ENCODE measurements around the gene EFCAB6. TPM values are rescaled to one million over a fixed set of nuclear protein-coding genes. Genes with fewer than 3 reads are reported as not detected.

EFCAB6 gene
- total RNA-seq, 1 experiment from 2014 or later, result 0.94 TPM

- no peaks in the 10 kb centered on the region for H3K27me3 Mint-ChIP-seq (ENCODE audit: low read depth)
- H3K9me3 Mint-ChIP-seq, result peaks cover 12% of the 10 kb centered on the region
- CTCF ChIA-PET, result interaction anchor here (0.7 to 1.8 kb wide), 8 partner anchors 12 to 317 kb away, joined by 3 to 6 read pairs (median 4); no protein-coding TSS in a partner anchor
- DNase-seq (ENCODE audit: low spot score) (no peak), ATAC-seq (no peak)
- POLR2A ChIA-PET, result no interaction called here
- no peaks in the 10 kb centered on the region for H3K36me3 Mint-ChIP-seq
- no peak overlapping the region for H3K4me3 Mint-ChIP-seq
- no peak overlapping the region for H3K27ac Mint-ChIP-seq
- peaks cover 19% of the 10 kb centered on the region for H3K4me1 Mint-ChIP-seq
- no peak for TF ChIP-seq KAT7 (CRISPR knock-in tag; IDR thresholded peaks at IDR 0.05; ENCODE audit: borderline replicate concordance)
- TF ChIP-seq MYBL2 (CRISPR knock-in tag; IDR thresholded peaks at IDR 0.05), result no peak
- TF ChIP-seq, protein P1, sequence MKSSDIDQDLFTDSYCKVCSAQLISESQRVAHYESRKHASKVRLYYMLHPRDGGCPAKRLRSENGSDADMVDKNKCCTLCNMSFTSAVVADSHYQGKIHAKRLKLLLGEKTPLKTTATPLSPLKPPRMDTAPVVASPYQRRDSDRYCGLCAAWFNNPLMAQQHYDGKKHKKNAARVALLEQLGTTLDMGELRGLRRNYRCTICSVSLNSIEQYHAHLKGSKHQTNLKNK (CRISPR knock-in tag; IDR thresholded peaks at IDR 0.05), result no peak
- no peak for TF ChIP-seq JAZF1 (CRISPR knock-in tag; IDR thresholded peaks at IDR 0.05)
- TF ChIP-seq, protein P2, sequence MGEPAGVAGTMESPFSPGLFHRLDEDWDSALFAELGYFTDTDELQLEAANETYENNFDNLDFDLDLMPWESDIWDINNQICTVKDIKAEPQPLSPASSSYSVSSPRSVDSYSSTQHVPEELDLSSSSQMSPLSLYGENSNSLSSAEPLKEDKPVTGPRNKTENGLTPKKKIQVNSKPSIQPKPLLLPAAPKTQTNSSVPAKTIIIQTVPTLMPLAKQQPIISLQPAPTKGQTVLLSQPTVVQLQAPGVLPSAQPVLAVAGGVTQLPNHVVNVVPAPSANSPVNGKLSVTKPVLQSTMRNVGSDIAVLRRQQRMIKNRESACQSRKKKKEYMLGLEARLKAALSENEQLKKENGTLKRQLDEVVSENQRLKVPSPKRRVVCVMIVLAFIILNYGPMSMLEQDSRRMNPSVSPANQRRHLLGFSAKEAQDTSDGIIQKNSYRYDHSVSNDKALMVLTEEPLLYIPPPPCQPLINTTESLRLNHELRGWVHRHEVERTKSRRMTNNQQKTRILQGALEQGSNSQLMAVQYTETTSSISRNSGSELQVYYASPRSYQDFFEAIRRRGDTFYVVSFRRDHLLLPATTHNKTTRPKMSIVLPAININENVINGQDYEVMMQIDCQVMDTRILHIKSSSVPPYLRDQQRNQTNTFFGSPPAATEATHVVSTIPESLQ (CRISPR knock-in tag; IDR thresholded peaks at IDR 0.05), result no peak
- TF ChIP-seq FOXP1 (CRISPR knock-in tag; IDR thresholded peaks at IDR 0.05; ENCODE audit: borderline replicate concordance), result no peak
- TF ChIP-seq ZNF416 (CRISPR knock-in tag; IDR thresholded peaks at IDR 0.05), result no peak
- no peak for TF ChIP-seq ZNF121 (CRISPR knock-in tag; IDR thresholded peaks at IDR 0.05)
- TF ChIP-seq ZNF219 (CRISPR knock-in tag; IDR thresholded peaks at IDR 0.05; ENCODE audit: borderline replicate concordance), result no peak
- TF ChIP-seq GRHL2 (CRISPR knock-in tag; IDR thresholded peaks at IDR 0.05; ENCODE audit: insufficient replicate concordance, severe bottlenecking), result no peak
- no peak for TF ChIP-seq GTF2I (CRISPR knock-in tag; conservative IDR thresholded peaks at IDR 0.05)
- TF ChIP-seq FOXK1 (CRISPR knock-in tag; IDR thresholded peaks at IDR 0.05), result no peak
These were observed 246.1 kb downstream of the EFCAB6 start for GRCh38 chr22:43566021-43566420.

GRCh38 chr22:43564859-43565258 is 247.2 kb downstream of the EFCAB6 start:
- POLR2A ChIA-PET, result interaction anchor here (0.6 kb wide), 1 partner anchor 1082 kb away, joined by 4 read pairs; no protein-coding TSS in a partner anchor
- TF ChIP-seq MYBL2 (CRISPR knock-in tag; IDR thresholded peaks at IDR 0.05), result no peak
- TF ChIP-seq ATF2 (CRISPR knock-in tag; IDR thresholded peaks at IDR 0.05; ENCODE audit: borderline replicate concordance, low read depth), result no peak
- TF ChIP-seq, protein P3, sequence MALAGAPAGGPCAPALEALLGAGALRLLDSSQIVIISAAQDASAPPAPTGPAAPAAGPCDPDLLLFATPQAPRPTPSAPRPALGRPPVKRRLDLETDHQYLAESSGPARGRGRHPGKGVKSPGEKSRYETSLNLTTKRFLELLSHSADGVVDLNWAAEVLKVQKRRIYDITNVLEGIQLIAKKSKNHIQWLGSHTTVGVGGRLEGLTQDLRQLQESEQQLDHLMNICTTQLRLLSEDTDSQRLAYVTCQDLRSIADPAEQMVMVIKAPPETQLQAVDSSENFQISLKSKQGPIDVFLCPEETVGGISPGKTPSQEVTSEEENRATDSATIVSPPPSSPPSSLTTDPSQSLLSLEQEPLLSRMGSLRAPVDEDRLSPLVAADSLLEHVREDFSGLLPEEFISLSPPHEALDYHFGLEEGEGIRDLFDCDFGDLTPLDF (CRISPR knock-in tag; IDR thresholded peaks at IDR 0.05), result no peak
- TF ChIP-seq ZNF416 (CRISPR knock-in tag; IDR thresholded peaks at IDR 0.05), result no peak
- no peak for TF ChIP-seq EMX1 (CRISPR knock-in tag; IDR thresholded peaks at IDR 0.05)
- no peak for TF ChIP-seq IRF2 (CRISPR knock-in tag; IDR thresholded peaks at IDR 0.05; ENCODE audit: borderline replicate concordance, low read depth)
- no peak for TF ChIP-seq GABPB1 (CRISPR knock-in tag; IDR thresholded peaks at IDR 0.05)
- no peak for TF ChIP-seq HMGA2 (CRISPR knock-in tag; IDR thresholded peaks at IDR 0.05)
- no peak for TF ChIP-seq AFF4 (CRISPR knock-in tag; IDR thresholded peaks at IDR 0.05; ENCODE audit: borderline replicate concordance)
- TF ChIP-seq GRHL2 (CRISPR knock-in tag; IDR thresholded peaks at IDR 0.05; ENCODE audit: insufficient replicate concordance, severe bottlenecking), result no peak
- no peak for TF ChIP-seq ZBTB43 (CRISPR knock-in tag; IDR thresholded peaks at IDR 0.05)
- TF ChIP-seq ZNF263 (CRISPR knock-in tag; IDR thresholded peaks at IDR 0.05; ENCODE audit: low read depth), result no peak
- no peak for TF ChIP-seq SMAD4 (CRISPR knock-in tag; IDR thresholded peaks at IDR 0.05)
- no peak for TF ChIP-seq ZNF317 (CRISPR knock-in tag; IDR thresholded peaks at IDR 0.05; ENCODE audit: borderline replicate concordance, low read depth)
- TF ChIP-seq IRF1 (CRISPR knock-in tag; IDR thresholded peaks at IDR 0.05), result no peak
- no peak for TF ChIP-seq CBFB (CRISPR knock-in tag; IDR thresholded peaks at IDR 0.05; ENCODE audit: low read depth)

More at GRCh38 chr22:43564859-43565258, 247.2 kb downstream of the EFCAB6 start:
- DNase-seq (ENCODE audit: low spot score), result no peak
- Mint-ChIP-seq H3K36me3 (no peaks in the 10 kb centered on the region), H3K4me3 (no peak overlapping the region), H3K9me3 (peaks cover 12% of the 10 kb centered on the region), H3K27me3 (ENCODE audit: low read depth) (no peaks in the 10 kb centered on the region), H3K4me1 (peaks cover 10% of the 10 kb centered on the region; the same call in 1 of the 2 replicates), H3K27ac (no peak overlapping the region)
- ATAC-seq, result no peak
- CTCF ChIA-PET, result interaction anchor here (1.0 kb wide), 2 partner anchors 291 to 318 kb away, joined by 3 read pairs; no protein-coding TSS in a partner anchor
